ENCODE measurements around the gene SCYL2. TPM values are rescaled to one million over a fixed set of nuclear protein-coding genes. Genes with fewer than 3 reads are reported as not detected.

SCYL2 gene
- total RNA-seq, 4 donors from 2014 or later, result 24.6 to 103 (median 42.5) TPM

DNA sequence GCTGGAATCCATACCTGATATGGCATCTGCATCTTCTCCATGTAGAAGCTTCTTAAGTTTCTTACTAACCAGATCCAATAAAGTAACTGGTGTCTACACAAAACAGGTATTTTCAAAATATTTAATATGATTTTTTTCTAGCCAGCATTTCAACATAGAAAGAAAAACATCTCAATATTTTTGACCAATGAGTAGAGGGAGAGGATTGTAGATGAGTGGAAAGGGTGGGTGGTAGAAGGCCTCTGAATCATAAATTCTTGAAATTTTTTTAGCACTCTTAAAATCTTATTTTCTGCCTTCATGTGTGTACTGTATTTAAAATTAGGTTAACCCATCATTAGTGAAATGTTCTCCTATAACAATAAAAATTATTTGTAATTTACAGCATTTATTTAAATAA, 18.1 kb upstream of the SCYL2 start:
- no peaks in the 10 kb centered on the region for H3K27me3 ChIP-seq
- H3K4me1 ChIP-seq, result no peaks in the 10 kb centered on the region
- no peaks in the 10 kb centered on the region for H3K9me3 ChIP-seq
- no peak for DNase-seq
- no peak overlapping the region for H3K27ac ChIP-seq
- H3K36me3 ChIP-seq, result no peaks in the 10 kb centered on the region
- H3K4me3 ChIP-seq, result no peak overlapping the region
- no peak for TF ChIP-seq POLR2A (IDR thresholded peaks at IDR 0.05)
- TF ChIP-seq, protein P1, sequence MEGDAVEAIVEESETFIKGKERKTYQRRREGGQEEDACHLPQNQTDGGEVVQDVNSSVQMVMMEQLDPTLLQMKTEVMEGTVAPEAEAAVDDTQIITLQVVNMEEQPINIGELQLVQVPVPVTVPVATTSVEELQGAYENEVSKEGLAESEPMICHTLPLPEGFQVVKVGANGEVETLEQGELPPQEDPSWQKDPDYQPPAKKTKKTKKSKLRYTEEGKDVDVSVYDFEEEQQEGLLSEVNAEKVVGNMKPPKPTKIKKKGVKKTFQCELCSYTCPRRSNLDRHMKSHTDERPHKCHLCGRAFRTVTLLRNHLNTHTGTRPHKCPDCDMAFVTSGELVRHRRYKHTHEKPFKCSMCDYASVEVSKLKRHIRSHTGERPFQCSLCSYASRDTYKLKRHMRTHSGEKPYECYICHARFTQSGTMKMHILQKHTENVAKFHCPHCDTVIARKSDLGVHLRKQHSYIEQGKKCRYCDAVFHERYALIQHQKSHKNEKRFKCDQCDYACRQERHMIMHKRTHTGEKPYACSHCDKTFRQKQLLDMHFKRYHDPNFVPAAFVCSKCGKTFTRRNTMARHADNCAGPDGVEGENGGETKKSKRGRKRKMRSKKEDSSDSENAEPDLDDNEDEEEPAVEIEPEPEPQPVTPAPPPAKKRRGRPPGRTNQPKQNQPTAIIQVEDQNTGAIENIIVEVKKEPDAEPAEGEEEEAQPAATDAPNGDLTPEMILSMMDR (IDR thresholded peaks at IDR 0.05), result no peak
- intact Hi-C loops (cut with DNase I; ENCODE audit: low total_unique reads), result no loop called here

DNA sequence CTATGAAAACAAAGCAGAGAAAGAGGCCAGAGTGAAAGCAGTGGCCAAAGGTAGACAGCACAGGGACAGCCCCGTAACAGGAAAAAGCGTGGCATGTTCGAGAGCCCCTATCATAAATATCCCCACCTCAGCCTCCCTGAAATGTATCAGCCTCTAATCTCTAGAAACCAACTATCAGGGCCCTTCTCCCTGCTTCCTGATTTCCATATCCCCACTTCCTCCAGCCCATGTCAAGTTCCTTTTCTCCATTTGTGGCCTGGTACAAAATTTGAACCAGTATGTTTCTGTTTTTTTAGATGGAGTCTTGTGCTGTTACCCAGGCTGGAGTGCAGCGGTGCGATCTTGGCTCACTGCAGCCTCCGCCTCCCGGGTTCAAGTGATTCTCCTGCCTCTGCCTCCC, 17.0 kb upstream of the SCYL2 start:
- Histone ChIP-seq H3K4me3 (no peak overlapping the region), H3K27me3 (no peaks in the 10 kb centered on the region), H3K36me3 (no peaks in the 10 kb centered on the region), H3K27ac (no peak overlapping the region), H3K4me1 (no peaks in the 10 kb centered on the region), H3K9me3 (no peaks in the 10 kb centered on the region)
- intact Hi-C loops (cut with DNase I; ENCODE audit: low total_unique reads), result no loop called here
- TF ChIP-seq, protein P1 (IDR thresholded peaks at IDR 0.05), result no peak
- no peak for TF ChIP-seq POLR2A (IDR thresholded peaks at IDR 0.05)
- no peak for DNase-seq

DNA sequence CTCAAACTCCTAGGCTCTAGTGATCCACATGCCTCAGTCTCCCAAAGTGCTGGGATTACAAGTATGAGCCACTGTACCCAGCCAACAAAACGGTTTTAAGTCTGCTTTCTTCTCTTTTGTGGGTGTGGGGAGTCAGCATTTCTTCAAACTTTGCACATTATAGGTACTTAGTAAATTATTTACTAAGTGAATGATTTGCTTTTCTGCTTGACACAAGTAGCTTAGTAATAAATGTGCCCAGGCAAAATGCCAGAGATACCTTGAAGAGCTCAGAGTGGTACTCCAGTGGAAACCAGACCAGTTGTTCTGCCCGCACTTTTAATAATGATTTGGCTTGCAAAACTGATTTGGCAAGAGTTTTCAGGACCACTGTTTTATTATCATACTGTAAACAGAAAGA, 15.1 kb upstream of the SCYL2 start:
- intact Hi-C loops (cut with DNase I; ENCODE audit: low total_unique reads), result no loop called here

DNA sequence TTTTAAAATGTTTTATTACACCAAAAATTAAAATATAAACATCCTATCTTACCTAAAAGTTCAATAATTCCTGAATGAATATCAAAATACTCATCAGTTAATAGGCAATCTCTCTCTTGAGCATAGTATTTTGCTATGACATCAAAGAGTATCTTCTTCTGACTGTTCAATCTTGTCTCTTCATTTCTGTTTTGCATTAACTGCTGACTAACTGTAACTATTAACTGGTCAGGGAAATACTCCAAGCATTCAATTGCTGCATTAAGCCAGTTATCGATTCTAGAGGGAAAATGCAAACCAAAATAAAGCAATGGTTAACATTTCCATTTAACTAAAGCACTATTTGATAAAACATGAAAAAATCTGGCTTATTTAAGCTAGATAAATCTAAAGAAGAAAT, 13.5 kb upstream of the SCYL2 start:
- no peak overlapping the region for H3K27ac ChIP-seq
- no peaks in the 10 kb centered on the region for H3K9me3 ChIP-seq
- intact Hi-C loops (cut with DNase I; ENCODE audit: low total_unique reads), result no loop called here

More for the DNA sequence above, 15.1 kb upstream of the SCYL2 start:
- no peaks in the 10 kb centered on the region for H3K27me3 ChIP-seq
- no peak overlapping the region for H3K27ac ChIP-seq
- no peak for TF ChIP-seq POLR2A (IDR thresholded peaks at IDR 0.05)
- TF ChIP-seq, protein P1 (IDR thresholded peaks at IDR 0.05), result no peak
- no peak for DNase-seq
- no peaks in the 10 kb centered on the region for H3K4me1 ChIP-seq
- H3K36me3 ChIP-seq, result no peaks in the 10 kb centered on the region
- H3K9me3 ChIP-seq, result no peaks in the 10 kb centered on the region
- no peak overlapping the region for H3K4me3 ChIP-seq

DNA sequence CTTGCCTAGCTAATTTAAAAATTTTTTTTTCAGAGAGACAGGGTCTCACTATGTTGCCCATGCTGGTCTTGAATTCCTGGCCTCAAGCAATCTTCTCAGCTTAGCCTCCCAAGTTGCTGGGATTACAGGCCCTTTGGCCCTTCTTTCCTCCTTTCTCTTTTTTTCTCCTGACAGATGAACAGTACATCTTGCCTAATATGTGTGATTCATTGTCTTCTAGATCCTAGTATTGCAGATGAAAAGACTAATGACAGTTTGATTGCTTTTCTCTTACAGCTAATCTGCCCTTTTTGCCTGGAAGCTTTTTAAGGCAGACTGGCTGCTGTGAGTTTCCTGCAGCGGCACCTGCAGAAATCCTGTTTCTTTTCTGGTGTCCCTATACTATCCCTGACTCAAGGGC, 12.1 kb upstream of the SCYL2 start:
- Histone ChIP-seq H3K4me3 (no peak overlapping the region), H3K9me3 (no peaks in the 10 kb centered on the region), H3K4me1 (no peaks in the 10 kb centered on the region), H3K27ac (no peak overlapping the region), H3K27me3 (no peaks in the 10 kb centered on the region), H3K36me3 (no peaks in the 10 kb centered on the region)
- intact Hi-C loops (cut with DNase I; ENCODE audit: low total_unique reads), result no loop called here
- no peak for DNase-seq
- TF ChIP-seq, protein P1 (IDR thresholded peaks at IDR 0.05), result no peak
- no peak for TF ChIP-seq POLR2A (IDR thresholded peaks at IDR 0.05)

More for the DNA sequence above, 13.5 kb upstream of the SCYL2 start:
- Histone ChIP-seq H3K36me3 (no peaks in the 10 kb centered on the region), H3K4me1 (no peaks in the 10 kb centered on the region), H3K27me3 (no peaks in the 10 kb centered on the region), H3K4me3 (no peak overlapping the region)
- DNase-seq, result no peak
- TF ChIP-seq, protein P1 (IDR thresholded peaks at IDR 0.05), result no peak
- no peak for TF ChIP-seq POLR2A (IDR thresholded peaks at IDR 0.05)
